GM23338 (cell line): ENCODE measurements around the gene NDUFS2. TPM values are rescaled to one million over a fixed set of nuclear protein-coding genes. Genes with fewer than 3 reads are reported as not detected.

Source experiments
- ATAC-seq: fragments of 200-7000 bp; cut with Tn5 transposase; 3 replicates; pipeline ENCODE4 v1.9.1; 2020
- DNase-seq: peaks from one replicate; pipeline ENCODE4 v3.0.0-alpha.2; 2015; ENCODE audit warnings: low spot score
- H2AFZ ChIP-seq: fragments of 200-600 bp; sonication (generic); 2 replicates; pipeline ENCODE4 v1.8.0; 2016; ENCODE audit warnings: antibody characterized with exemption, mild to moderate bottlenecking, moderate library complexity
- H3F3A ChIP-seq: fragments of 200-600 bp; sonication (generic); replicated peaks from 2 replicates; pipeline ENCODE4 v1.8.0; 2017; ENCODE audit warnings: antibody characterized with exemption, mixed run types, low read depth
- H3K27ac ChIP-seq: fragments of 200-600 bp; sonication (generic); 2 replicates; pipeline ENCODE4 v1.6.1; 2016; ENCODE audit warnings: low read depth
- H3K27me3 ChIP-seq: fragments of 200-600 bp; sonication (generic); 2 replicates; pipeline ENCODE4 v1.8.0; 2016; ENCODE audit warnings: mild to moderate bottlenecking, mixed run types, moderate library complexity; ENCODE audit not compliant: insufficient read depth
- H3K36me3 ChIP-seq: fragments of 200-600 bp; sonication (generic); 2 replicates; pipeline ENCODE4 v1.8.0; 2016; ENCODE audit warnings: mild to moderate bottlenecking; ENCODE audit not compliant: insufficient read depth
- H3K4me1 ChIP-seq: fragments of 200-600 bp; sonication (generic); 2 replicates; pipeline ENCODE4 v1.8.0; 2016; ENCODE audit warnings: mild to moderate bottlenecking, moderate library complexity; ENCODE audit not compliant: insufficient read depth
- H3K4me2 ChIP-seq: fragments of 200-600 bp; sonication (generic); 2 replicates; pipeline ENCODE4 v1.7.1; 2017; ENCODE audit warnings: mixed run types
- H3K4me3 ChIP-seq: fragments of 200-600 bp; sonication (generic); 2 replicates; pipeline ENCODE4 v1.6.1; 2016; ENCODE audit warnings: mixed run types
- H3K79me2 ChIP-seq: fragments of 200-600 bp; sonication (generic); replicated peaks from 2 replicates; pipeline ENCODE4 v1.8.0; 2017; ENCODE audit warnings: mild to moderate bottlenecking; ENCODE audit not compliant: insufficient read depth
- H3K9me2 ChIP-seq: fragments of 200-600 bp; sonication (generic); 2 replicates; pipeline ENCODE4 v1.8.0; 2017; ENCODE audit not compliant: insufficient read depth
- H4K20me1 ChIP-seq: fragments of 200-600 bp; sonication (generic); replicated peaks from 2 replicates; pipeline ENCODE4 v1.8.0; 2017; ENCODE audit warnings: mild to moderate bottlenecking; ENCODE audit not compliant: insufficient read depth
- H3K27ac Mint-ChIP-seq: 2 replicates; pipeline ENCODE4 v1.8.0; 2020; ENCODE audit warnings: inconsistent platforms, mild to moderate bottlenecking, moderate library complexity, mixed read lengths
- H3K27me3 Mint-ChIP-seq: 3 replicates; pipeline ENCODE4 v1.8.0; 2022; ENCODE audit warnings: low read depth, mild to moderate bottlenecking, moderate library complexity, mixed read lengths, inconsistent platforms; ENCODE audit not compliant: insufficient read depth, poor library complexity
- H3K36me3 Mint-ChIP-seq: 3 replicates; pipeline ENCODE4 v1.8.0; 2021; ENCODE audit warnings: low read depth, mild to moderate bottlenecking, inconsistent platforms, moderate library complexity, mixed read lengths
- H3K4me1 Mint-ChIP-seq: 3 replicates; pipeline ENCODE4 v1.8.0; 2020; ENCODE audit warnings: mild to moderate bottlenecking, inconsistent platforms, mixed read lengths
- H3K4me3 Mint-ChIP-seq: 3 replicates; pipeline ENCODE4 v1.8.0; 2021; ENCODE audit warnings: moderate library complexity, mild to moderate bottlenecking, inconsistent platforms, mixed read lengths
- H3K9me3 Mint-ChIP-seq: 3 replicates; pipeline ENCODE4 v1.8.0; 2020; ENCODE audit warnings: moderate library complexity, mild to moderate bottlenecking, inconsistent platforms, mixed read lengths
- CREB1 ChIP-seq: fragments of 250-450 bp; sonication (Bioruptor Pico); IDR thresholded peaks from 2 replicates; pipeline ENCODE4 v1.5.0; 2020; ENCODE audit warnings: low read depth, mild to moderate bottlenecking, moderate library complexity
- ETS1 ChIP-seq: IDR thresholded peaks from 2 replicates; pipeline ENCODE4 v1.6.1; 2016; ENCODE audit warnings: antibody characterized with exemption
- EZH2 ChIP-seq: fragments of 200-600 bp; sonication (generic); IDR thresholded peaks from one replicate; pipeline ENCODE4 v1.8.0; 2017; ENCODE audit warnings: antibody characterized with exemption, mild to moderate bottlenecking, low read depth; ENCODE audit not compliant: unreplicated experiment
- EZH2phosphoT487 ChIP-seq: fragments of 200-600 bp; sonication (generic); IDR thresholded peaks from one replicate; pipeline ENCODE4 v1.8.1; 2018; ENCODE audit warnings: antibody characterized with exemption; ENCODE audit not compliant: unreplicated experiment
- JUNB ChIP-seq: IDR thresholded peaks from one replicate; pipeline ENCODE4 v1.6.1; 2016; ENCODE audit warnings: antibody characterized with exemption; ENCODE audit not compliant: unreplicated experiment
- NANOG ChIP-seq: IDR thresholded peaks from 2 replicates; pipeline ENCODE4 v1.6.1; 2016; ENCODE audit warnings: antibody characterized with exemption, borderline replicate concordance
- POLR2AphosphoS5 ChIP-seq: IDR thresholded peaks from 2 replicates; pipeline ENCODE4 v1.6.1; 2016; ENCODE audit warnings: antibody characterized with exemption, low read depth
- STAT1 ChIP-seq: IDR thresholded peaks from one replicate; pipeline ENCODE4 v1.6.1; 2016; ENCODE audit warnings: antibody characterized with exemption; ENCODE audit not compliant: unreplicated experiment
- ZNF114 ChIP-seq: fragments of 250-450 bp; sonication (Bioruptor Pico); IDR thresholded peaks from 2 replicates; pipeline ENCODE4 v1.5.0; 2020; ENCODE audit warnings: mild to moderate bottlenecking, moderate library complexity
- ZNF331 ChIP-seq: fragments of 250-450 bp; sonication (Bioruptor Pico); IDR thresholded peaks from 2 replicates; pipeline ENCODE4 v1.5.0; 2020; ENCODE audit warnings: low read depth, mild to moderate bottlenecking, moderate library complexity
- ZNF462 ChIP-seq: fragments of 250-450 bp; sonication (Bioruptor Pico); IDR thresholded peaks from 2 replicates; pipeline ENCODE4 v1.5.0; 2020; ENCODE audit warnings: mild to moderate bottlenecking, moderate library complexity
- polyA plus RNA-seq: library from polyadenylated mRNA; unstranded; fragments of >200 nt; fragmentation: Nextera tagmentation; extraction: Ambion mirVana; gene quantifications from 2 replicates; pipeline ENCODE4 v1.2.1, GENCODE V29; 2016
- total RNA-seq: library from RNA; depleted of rRNA; stranded (reverse); fragments of >200 nt; shearing (Covaris generic); gene quantifications from 2 replicates; pipeline ENCODE4 v1.2.3, GENCODE V29; 2014
- TF ChIP-seq, protein P1 (sequence below): IDR thresholded peaks from one replicate; pipeline ENCODE4 v1.6.1; 2018; ENCODE audit warnings: antibody characterized with exemption; ENCODE audit not compliant: unreplicated experiment
- TF ChIP-seq, protein P2 (sequence below), 2 experiments: fragments of 200-600 bp in 1 of 2; sonication (generic) in 1 of 2; conservative IDR thresholded peaks; 2 replicates each; pipeline versions ENCODE4 v1.5.1 to v1.6.1; 2016 to 2017; ENCODE audit warnings: antibody characterized with exemption in 2 of 2, low read depth in 2 of 2, mild to moderate bottlenecking in 2 of 2, moderate library complexity in 1 of 2

The NDUFS2 gene
- total and polyA plus RNA-seq, 2 experiments from 2014 or later, result 56.7 to 131 TPM

GRCh38 chr1:161199506-161200139 lies 2.5 kb upstream of the NDUFS2 start:
- Histone ChIP-seq H4K20me1 (no peaks in the 10 kb centered on the region), H3K36me3 (peaks cover 11% of the 10 kb centered on the region), H3K4me3 (peak overlapping the region; percentile 52), H3K4me2 (peak overlapping the region; percentile 75), H3K27me3 (no peaks in the 10 kb centered on the region), H2AFZ (peak overlapping the region; percentile 57; the same call in 1 of the 2 replicates), H3K79me2 (peaks cover 22% of the 10 kb centered on the region), H3F3A (peaks cover 26% of the 10 kb centered on the region; the same call in 1 of the 2 replicates), H3K4me1 (peaks cover 56% of the 10 kb centered on the region), H3K9me2 (no peaks in the 10 kb centered on the region), H3K27ac (peak overlapping the region; percentile 99)
- TF ChIP-seq ZNF114 (no peak), NANOG (no peak), EZH2 (no peak), ZNF331 (CRISPR knock-in tag) (no peak), EZH2phosphoT487 (no peak), CREB1 (CRISPR knock-in tag) (no peak), ETS1 (no peak), POLR2AphosphoS5 (no peak), STAT1 (no peak), JUNB (no peak), ZNF462 (CRISPR knock-in tag) (no peak)
- TF ChIP-seq, protein P1, sequence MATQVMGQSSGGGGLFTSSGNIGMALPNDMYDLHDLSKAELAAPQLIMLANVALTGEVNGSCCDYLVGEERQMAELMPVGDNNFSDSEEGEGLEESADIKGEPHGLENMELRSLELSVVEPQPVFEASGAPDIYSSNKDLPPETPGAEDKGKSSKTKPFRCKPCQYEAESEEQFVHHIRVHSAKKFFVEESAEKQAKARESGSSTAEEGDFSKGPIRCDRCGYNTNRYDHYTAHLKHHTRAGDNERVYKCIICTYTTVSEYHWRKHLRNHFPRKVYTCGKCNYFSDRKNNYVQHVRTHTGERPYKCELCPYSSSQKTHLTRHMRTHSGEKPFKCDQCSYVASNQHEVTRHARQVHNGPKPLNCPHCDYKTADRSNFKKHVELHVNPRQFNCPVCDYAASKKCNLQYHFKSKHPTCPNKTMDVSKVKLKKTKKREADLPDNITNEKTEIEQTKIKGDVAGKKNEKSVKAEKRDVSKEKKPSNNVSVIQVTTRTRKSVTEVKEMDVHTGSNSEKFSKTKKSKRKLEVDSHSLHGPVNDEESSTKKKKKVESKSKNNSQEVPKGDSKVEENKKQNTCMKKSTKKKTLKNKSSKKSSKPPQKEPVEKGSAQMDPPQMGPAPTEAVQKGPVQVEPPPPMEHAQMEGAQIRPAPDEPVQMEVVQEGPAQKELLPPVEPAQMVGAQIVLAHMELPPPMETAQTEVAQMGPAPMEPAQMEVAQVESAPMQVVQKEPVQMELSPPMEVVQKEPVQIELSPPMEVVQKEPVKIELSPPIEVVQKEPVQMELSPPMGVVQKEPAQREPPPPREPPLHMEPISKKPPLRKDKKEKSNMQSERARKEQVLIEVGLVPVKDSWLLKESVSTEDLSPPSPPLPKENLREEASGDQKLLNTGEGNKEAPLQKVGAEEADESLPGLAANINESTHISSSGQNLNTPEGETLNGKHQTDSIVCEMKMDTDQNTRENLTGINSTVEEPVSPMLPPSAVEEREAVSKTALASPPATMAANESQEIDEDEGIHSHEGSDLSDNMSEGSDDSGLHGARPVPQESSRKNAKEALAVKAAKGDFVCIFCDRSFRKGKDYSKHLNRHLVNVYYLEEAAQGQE, result no peak
- TF ChIP-seq, protein P2, sequence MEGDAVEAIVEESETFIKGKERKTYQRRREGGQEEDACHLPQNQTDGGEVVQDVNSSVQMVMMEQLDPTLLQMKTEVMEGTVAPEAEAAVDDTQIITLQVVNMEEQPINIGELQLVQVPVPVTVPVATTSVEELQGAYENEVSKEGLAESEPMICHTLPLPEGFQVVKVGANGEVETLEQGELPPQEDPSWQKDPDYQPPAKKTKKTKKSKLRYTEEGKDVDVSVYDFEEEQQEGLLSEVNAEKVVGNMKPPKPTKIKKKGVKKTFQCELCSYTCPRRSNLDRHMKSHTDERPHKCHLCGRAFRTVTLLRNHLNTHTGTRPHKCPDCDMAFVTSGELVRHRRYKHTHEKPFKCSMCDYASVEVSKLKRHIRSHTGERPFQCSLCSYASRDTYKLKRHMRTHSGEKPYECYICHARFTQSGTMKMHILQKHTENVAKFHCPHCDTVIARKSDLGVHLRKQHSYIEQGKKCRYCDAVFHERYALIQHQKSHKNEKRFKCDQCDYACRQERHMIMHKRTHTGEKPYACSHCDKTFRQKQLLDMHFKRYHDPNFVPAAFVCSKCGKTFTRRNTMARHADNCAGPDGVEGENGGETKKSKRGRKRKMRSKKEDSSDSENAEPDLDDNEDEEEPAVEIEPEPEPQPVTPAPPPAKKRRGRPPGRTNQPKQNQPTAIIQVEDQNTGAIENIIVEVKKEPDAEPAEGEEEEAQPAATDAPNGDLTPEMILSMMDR (conservative IDR thresholded peaks at IDR 0.05; ENCODE audit: low read depth in 2 of 2), result no peak
- H3K4me3 Mint-ChIP-seq, result peak overlapping the region; percentile 32; the same call in 2 of the 3 replicates
- no peak for ATAC-seq
- peak overlapping the region; percentile 98 for H3K27ac Mint-ChIP-seq
- H3K4me1 Mint-ChIP-seq, result peaks cover 61% of the 10 kb centered on the region
- H3K27me3 Mint-ChIP-seq, result peaks cover 17% of the 10 kb centered on the region
- no peaks in the 10 kb centered on the region; the same call in 2 of the 3 replicates for H3K9me3 Mint-ChIP-seq
- H3K36me3 Mint-ChIP-seq, result peaks cover 14% of the 10 kb centered on the region
- peak; percentile 31 for DNase-seq
